ENCODE data around the gene C1QTNF9.
A peak's percentile ranks its signal among the peaks of the same experiment; 100 is the strongest.
"Not testable (repeated sequence)": the region's sequence is repeated elsewhere in the genome, so short reads cannot be mapped to it uniquely, and the experiment has no call there.

The C1QTNF9 gene, protein sequence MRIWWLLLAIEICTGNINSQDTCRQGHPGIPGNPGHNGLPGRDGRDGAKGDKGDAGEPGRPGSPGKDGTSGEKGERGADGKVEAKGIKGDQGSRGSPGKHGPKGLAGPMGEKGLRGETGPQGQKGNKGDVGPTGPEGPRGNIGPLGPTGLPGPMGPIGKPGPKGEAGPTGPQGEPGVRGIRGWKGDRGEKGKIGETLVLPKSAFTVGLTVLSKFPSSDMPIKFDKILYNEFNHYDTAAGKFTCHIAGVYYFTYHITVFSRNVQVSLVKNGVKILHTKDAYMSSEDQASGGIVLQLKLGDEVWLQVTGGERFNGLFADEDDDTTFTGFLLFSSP

GRCh38 chr13:24309300-24309699 is at the start of gene C1QTNF9:
TSS of gene C1QTNF9 (plus strand) at chr13:24309580. CDS start at chr13:24316004, 6,424 bp downstream.
- DNase-seq (ENCODE audit: low read depth) = not testable (repeated sequence)

- DNase-seq (ENCODE audit: low read depth) = no peak
These were observed 47.8 kb upstream of the C1QTNF9 start for GRCh38 chr13:24261566-24261965.

- no peak for DNase-seq (ENCODE audit: low read depth)
These were observed 45.7 kb upstream of the C1QTNF9 start for GRCh38 chr13:24263632-24264031.

- peak; percentile 65 for DNase-seq (ENCODE audit: low read depth)
These were observed 44.4 kb upstream of the C1QTNF9 start for GRCh38 chr13:24264976-24265375.

- DNase-seq (ENCODE audit: low read depth) = no peak
These were observed 43.9 kb upstream of the C1QTNF9 start for GRCh38 chr13:24265453-24265852.

- DNase-seq (ENCODE audit: low read depth) = no peak
These were observed 42.1 kb upstream of the C1QTNF9 start for GRCh38 chr13:24267274-24267673.

GRCh38 chr13:24267801-24268200 is 41.6 kb upstream of the C1QTNF9 start:
- no peak for DNase-seq (ENCODE audit: low read depth)

DNA sequence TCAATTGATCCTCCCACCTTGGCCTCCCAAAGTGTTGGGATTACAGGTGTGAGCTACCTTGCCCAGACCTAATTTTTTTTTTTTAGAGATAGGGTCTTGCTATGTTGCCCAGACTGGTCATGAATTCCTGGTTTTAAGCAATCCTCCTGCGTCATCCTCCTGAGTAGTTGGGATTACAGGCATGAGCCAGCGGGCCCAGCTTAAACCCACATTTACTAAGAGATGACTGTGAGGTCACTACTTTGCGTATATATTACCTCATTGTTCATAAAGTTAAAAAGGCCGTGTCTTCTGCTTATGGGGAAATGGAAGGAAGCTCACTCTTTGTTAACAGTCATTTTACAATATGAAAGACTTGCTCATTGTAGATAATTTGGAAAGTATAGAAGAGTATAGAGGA is 39.6 kb upstream of the C1QTNF9 start:
- no peak for DNase-seq (ENCODE audit: low read depth)

DNA sequence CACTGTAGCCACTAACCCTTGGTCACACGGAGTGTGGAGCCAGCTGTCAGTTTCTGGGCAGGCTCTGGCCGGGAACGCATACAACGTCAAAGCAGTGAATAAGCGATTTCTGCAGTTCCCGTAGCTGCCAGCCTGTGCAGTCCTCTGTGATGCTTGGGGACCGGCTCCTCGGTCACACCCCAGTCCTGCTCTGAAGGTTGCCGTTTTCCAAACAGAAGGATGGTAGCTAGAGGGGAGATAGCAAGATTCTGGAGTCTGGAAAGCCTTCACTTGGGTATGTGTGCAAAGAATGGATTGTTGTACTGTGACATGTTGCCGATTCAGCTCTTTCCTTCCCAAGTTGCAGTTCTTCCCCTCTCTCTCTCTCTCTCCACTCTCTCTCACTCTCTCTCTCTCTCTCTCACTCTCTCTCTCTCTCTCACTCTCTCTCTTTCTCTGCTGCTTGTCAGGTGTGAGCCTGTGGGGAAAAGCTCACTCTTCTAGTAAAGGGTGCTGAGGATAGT is 38.7 kb upstream of the C1QTNF9 start:
- no peak for DNase-seq (ENCODE audit: low read depth)

DNA sequence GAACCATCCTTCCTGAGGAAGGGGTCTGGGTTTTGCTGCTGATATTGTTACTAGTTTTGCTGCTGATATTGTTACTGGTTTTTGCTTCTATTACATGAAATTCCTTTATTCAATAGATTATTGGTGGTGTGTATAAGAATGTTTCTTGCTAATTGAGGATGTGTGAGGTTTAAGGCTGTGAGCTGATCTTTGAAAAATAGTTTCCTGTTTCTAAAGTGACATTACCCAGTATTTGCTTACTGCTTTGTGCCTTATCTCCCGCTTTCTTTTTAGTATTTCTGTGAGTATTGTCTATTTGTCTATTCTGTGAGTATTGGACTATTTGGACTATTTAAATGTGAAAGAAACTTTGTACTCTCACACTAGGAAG is 38.2 kb upstream of the C1QTNF9 start:
- DNase-seq (ENCODE audit: low read depth) = no peak

- no peak for DNase-seq (ENCODE audit: low read depth)
These were observed 37.6 kb upstream of the C1QTNF9 start for GRCh38 chr13:24271601-24272451.

- no peak for DNase-seq (ENCODE audit: low read depth)
These were observed 36.8 kb upstream of the C1QTNF9 start for GRCh38 chr13:24272452-24273161.

DNA sequence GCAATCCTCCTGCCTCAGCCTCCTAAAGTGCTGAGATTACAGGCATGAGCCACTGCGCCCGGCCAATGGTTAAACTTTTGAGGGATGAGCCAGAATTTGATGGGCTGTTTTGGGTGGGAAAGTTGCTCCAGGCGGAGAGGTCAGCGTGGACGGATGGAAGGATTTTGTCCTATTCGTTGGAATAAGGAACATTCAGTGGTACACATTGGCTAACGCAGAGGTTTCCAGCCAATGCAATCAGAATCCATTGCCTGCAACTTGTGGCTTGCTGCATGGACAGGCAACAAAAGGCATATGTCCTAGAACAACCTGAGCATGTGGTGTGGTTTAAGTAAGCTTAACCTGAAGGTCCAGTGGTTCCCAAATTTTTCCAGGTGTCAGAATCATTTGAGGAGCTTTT is 35.5 kb upstream of the C1QTNF9 start:
- DNase-seq (ENCODE audit: low read depth) = no peak

DNA sequence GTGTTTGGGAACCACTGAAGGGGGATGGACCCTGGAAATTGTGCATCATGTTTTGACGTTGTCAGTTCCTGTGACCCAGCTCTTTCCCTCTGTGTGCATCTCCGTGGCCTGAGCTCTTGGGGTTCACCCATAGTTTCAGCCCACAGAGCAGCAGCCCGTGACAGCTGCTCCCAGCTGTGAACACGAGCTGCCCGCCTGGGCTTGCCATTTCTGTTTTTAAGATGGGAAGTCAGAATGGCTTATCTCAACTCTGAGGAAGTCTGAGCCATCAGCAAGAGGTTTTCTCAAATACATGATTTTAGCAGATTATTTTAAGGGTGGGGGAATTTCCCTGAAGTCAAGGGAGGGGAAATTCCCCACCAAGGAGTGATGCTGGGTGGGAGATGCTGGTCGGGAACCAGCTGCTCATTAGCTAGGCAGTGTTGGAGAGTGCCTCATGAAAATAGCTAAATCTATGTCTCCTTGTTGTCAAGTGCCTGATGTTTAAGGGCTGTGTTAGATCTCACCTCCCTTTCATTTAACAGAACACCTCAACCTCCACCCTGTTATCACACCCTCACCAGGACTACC is 34.8 kb upstream of the C1QTNF9 start:
- DNase-seq (ENCODE audit: low read depth) = peak; percentile 63

DNA sequence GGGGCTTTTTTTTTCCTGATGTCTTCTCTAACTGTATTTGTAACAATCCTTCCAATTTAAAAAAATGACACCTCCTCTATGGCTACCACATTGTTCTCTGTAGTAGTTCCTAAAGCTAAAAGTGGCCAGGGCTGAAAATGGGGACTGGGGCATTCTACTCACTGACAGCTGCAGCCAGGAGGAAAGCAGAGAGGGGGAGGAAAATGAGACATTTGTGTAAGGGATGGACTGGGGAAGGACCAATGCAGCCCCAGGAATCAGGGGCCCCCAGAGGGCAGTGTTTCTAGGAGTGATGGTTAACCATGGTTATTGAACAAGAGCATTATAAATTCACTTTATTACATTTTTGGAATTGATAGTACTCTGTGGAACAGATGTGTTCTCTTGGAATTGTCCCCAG is 34.3 kb upstream of the C1QTNF9 start:
- DNase-seq (ENCODE audit: low read depth) = no peak

GRCh38 chr13:24276306-24276705 is 33.1 kb upstream of the C1QTNF9 start:
- no peak for DNase-seq (ENCODE audit: low read depth)

DNA sequence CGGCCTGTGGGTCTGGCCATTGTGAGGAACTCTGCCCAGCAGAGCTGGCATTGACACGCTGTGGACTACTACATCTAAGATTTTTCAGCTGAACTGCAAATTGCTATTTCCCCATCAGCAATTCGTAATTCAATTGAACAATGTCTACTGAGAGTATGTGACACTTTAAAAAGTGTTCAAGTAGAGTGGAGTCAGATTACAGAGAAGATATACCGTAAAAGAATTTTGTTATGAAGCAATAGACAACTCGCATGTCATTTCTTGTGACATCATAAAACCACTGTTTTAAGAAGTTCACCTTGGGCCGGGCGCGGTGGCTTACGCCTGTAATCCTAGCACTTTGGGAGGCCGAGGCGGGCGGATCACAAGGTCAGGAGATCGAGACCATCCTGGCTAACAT is 32.5 kb upstream of the C1QTNF9 start:
- no peak for DNase-seq (ENCODE audit: low read depth)

GRCh38 chr13:24277761-24278160 is 31.6 kb upstream of the C1QTNF9 start:
- no peak for DNase-seq (ENCODE audit: low read depth)

- DNase-seq (ENCODE audit: low read depth) = no peak
These were observed 29.9 kb upstream of the C1QTNF9 start for GRCh38 chr13:24279327-24280110.

DNA sequence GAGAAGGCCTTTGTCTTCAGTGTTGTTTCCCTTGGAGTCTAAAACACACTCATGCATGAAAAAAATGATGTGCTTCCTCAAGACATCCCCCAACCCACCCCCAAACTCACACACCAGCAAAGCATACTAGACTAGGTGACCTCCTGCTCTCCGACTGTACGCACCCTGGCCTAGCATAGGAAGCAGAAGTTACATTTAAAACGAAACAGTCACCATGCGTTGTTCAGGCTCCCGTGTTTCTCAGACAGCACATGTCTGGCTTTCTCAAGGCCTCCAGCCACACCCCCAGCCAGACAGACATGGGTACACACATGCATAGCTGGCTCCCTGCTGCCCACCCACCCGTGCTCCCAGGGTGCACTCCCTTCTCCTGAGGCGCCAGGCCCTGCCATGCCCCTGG is 28.7 kb upstream of the C1QTNF9 start:
- no peak for DNase-seq (ENCODE audit: low read depth)

Measured in stimulated activated CD8-positive, alpha-beta memory T cell treated with anti-CD3 and anti-CD28 coated beads, Interleukin-4, amount 100 ng/mL, for 24 hours (primary cell).